Measurements from ENCODE around the gene HSPA12B. TPM values are rescaled to one million over a fixed set of nuclear protein-coding genes. Genes with fewer than 3 reads are reported as not detected.

Gene HSPA12B
- polyA plus RNA-seq, 5 donors = 21.2 to 34.6 (median 24.0) TPM

GRCh38 chr20:3744806-3745685 is 12.6 kb downstream of the HSPA12B start:
- DNase-seq = no peak

DNA sequence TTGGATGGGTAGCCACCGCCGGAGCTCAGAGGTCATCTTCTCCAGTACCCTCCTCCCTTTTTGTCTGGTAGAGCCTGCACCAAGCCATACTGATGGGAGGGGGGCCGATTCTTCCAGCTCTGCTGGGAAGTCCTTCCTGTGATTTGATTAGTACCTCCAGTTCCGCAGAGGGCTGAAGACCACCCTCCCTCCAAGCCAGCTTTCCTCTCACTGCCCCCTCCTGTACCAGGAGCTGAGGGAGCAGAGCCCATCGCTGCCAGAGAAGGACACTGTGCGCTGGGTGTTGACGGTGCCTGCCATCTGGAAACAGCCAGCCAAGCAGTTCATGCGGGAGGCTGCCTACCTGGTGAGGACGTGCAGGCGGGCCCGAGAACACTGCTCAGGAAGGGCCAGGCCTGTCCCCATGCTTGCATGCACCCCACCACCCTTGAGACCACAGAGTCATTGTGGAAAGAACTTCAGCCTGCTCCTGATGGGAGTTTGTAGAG is 13.2 kb downstream of the HSPA12B start:
- DNase-seq = no peak

DNA sequence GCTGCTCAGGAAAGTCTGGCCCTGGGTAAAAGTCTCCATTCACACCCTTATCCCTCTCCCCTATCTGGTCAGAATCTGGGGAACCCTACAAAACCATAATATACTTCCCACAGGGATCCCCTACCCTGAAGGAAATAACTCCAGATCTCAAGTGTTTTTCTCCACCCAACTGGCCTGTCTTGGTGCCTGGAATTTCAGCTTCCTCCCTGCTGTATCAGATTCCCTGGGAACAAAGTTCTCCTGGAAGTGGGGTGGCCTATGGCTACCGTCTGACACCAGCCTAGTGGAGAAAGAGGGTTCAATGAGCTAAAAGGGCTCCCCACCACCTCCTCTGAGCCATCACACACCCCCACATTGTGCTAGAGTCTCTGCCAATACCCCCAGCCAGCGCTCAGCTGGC is 15.0 kb downstream of the HSPA12B start:
- DNase-seq = no peak

DNA sequence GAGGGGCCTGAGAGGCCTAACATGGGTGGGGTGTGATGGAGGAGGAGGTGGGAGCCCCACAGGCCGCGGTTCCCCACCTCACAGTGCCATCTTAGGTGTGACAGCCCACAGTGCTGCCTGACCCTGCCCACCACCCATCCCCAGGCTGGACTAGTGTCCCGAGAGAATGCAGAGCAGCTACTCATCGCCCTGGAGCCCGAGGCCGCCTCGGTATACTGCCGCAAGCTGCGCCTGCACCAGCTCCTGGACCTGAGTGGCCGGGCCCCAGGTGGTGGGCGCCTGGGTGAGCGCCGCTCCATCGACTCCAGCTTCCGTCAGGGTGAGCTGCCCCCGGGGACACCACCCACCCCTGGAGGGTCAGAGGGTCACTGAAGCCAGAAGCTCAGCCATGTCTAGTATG is 15.6 kb downstream of the HSPA12B start:
- no peak for DNase-seq

- no peak for DNase-seq
Observed at GRCh38 chr20:3749087-3749688, 16.7 kb downstream of the HSPA12B start.

GRCh38 chr20:3749689-3750531 is 17.4 kb downstream of the HSPA12B start:
- no peak for DNase-seq

- DNase-seq = no peak
Observed at GRCh38 chr20:3751305-3751674, 18.8 kb downstream of the HSPA12B start.

DNA sequence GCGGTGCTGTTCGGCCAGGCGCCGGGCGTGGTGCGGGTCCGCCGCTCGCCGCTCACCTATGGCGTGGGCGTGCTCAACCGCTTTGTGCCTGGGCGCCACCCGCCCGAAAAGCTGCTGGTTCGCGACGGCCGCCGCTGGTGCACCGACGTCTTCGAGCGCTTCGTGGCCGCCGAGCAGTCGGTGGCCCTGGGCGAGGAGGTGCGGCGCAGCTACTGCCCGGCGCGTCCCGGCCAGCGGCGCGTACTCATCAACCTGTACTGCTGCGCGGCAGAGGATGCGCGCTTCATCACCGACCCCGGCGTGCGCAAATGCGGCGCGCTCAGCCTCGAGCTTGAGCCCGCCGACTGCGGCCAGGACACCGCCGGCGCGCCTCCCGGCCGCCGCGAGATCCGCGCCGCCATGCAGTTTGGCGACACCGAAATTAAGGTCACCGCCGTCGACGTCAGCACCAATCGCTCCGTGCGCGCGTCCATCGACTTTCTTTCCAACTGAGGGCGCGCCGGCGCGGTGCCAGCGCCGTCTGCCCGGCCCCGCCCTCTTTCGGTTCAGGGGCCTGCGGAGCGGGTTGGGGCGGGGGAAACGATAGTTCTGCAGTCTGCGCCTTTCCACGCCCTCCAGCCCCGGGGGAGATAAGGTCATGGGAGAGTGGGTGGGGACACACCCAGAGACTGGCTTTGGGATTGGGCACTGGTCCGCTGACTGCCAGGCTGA is 19.3 kb downstream of the HSPA12B start:
- peak in 1 of 2 donors; percentile 39 for DNase-seq

DNA sequence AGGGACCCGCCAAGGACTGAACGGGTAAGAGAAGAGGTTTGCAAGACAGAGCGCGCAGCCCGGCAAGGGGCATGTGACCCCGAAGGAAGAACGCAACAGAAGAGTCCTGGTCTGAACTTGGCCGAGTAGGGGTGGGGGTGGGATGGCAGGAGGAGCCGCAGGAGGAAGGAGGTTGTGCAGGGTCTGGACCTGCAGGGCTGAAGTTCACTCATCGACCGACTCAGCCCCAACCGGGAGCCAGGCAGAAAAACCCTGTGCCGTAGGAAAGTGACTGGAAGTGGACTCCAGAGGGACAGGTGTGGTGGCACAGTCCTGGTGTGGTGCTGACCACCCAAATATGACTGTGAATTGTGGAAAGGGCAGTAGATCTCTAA is 19.9 kb downstream of the HSPA12B start:
- DNase-seq = no peak

DNA sequence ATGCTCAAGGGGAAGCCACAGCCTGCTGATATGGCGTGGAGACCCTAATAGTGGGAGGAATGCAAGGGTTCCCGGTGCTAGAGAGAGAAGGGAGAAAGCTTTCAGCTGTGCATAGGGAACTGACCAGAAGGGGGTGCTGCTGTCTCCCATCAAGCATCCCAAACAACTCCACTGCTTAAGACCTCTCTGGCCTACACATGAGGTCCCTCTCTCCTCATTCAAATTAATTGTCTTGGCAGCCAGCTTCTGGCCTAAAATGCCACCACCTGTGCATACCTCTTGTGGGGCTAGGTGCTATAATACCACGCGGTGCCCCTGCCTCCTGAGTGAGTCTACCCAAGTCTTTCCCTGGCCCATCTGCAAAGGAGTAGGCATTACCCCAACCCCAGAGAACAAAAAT is 20.6 kb downstream of the HSPA12B start:
- peak; percentile 42 to 56 for DNase-seq

GRCh38 chr20:3753501-3754275 is 21.2 kb downstream of the HSPA12B start:
- DNase-seq = no peak

DNA sequence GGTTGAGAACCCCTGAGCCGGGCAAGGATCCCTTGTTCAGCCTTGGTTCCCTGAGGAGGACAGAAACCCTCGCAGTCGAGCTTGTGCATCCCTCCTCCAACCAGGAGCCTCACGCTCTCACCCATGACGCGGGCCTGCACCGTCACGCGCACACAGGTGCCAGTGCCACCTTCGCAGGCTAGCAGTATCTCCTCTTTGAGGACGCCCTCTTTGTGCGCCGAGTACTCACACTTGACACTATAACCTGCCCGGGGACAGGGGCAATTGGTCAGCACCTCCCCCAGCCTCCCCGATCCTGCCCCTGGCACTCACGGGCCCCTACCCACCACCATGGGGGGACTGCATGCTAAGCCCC is 21.8 kb downstream of the HSPA12B start:
- DNase-seq = no peak

DNA sequence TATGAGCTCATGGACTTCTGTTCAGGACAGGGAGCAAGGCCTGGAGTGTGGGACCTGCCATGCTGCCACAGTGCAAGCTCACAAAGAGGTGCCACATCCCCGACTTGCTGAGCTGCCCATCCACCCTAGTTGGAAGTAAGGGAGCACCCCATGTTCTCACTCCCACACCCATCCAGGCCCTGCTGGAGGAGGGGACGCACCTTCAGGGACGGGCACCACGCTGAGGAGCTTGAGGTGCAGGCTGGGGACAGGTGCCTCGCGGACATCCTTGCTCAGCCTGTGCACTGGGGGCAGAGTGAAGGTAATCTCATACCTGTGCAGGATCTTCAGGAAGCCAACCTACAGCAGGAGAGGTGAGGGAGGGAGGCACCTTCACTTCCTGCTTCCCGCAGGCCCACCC is 22.8 kb downstream of the HSPA12B start:
- DNase-seq = no peak

- DNase-seq = no peak
Observed at GRCh38 chr20:3755814-3756480, 23.5 kb downstream of the HSPA12B start.

DNA sequence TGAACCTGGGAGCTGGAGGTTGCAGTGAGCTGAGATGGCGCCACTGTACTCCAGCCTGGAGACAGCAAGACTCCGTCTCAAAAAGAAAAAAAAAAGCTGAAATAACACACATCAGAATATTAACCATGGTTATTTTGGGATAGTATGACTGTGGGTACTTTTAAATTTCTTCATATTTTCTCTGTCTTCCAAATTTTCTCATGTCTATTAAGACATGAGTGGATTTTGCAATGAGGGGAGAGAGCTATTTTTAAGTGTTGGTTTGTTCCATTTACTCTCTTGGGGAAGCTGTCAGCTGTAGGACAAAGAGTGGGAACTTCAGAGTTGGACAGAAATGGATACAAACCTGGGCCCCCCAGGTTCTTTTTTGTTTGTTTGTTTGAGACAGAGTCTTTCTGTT is 24.8 kb downstream of the HSPA12B start:
- DNase-seq = no peak

GRCh38 chr20:3758566-3758965 is 26.1 kb downstream of the HSPA12B start:
- DNase-seq = no peak

DNA sequence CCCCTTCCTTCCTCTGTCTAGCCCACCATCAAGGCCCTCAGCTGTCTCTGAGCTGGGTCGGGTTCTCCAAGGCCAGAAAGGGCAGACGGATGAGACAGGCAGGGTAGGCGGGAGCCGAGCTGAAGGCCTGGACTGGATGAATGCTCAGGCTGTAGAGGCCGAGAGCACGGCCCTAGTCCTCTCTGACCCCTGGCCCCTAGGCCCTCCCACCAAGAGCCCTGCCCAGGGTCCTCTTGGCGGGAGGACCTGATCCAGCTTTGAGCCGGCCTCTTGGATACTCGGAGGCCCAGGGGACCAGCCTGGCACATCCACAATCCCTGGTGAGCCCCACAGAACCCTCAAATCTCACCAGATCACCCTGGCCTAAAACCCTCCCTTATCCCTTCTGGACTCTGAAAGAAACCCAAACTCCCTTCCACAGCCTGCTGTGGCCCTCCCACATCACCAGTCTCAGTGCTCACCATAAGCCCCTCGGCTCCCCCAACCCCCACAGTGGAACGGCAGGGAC is 26.9 kb downstream of the HSPA12B start:
- DNase-seq = no peak

DNA sequence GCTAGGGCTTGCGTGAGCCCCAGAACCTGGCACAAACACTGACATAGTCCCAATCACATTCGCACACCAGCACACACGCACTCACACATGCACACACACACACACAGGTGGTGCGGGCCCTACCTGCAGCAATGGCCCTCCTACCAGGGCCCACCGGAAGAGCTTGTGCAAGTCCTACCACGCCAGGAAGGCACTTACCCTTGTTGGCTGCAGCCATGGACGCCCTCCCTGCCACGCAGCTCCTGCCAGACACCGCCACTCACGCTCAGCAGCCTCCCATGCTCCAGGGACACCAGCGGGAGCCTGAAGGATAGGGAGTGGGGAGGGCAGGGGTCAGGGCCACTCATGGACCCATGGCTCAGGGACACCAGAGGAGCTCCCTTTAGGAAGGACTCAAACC is 27.4 kb downstream of the HSPA12B start:
- no peak for DNase-seq

- DNase-seq = no peak
Observed at GRCh38 chr20:3760655-3761348, 28.3 kb downstream of the HSPA12B start.

Measured in right lung (tissue), 5 donors.